ENCODE results near the gene HOMER3. TPM values are rescaled to one million over a fixed set of nuclear protein-coding genes. Genes with fewer than 3 reads are reported as not detected.
"Not testable (repeated sequence)": the region's sequence is repeated elsewhere in the genome, so short reads cannot be mapped to it uniquely, and the experiment has no call there.

Gene HOMER3
- total RNA-seq, 1 donor from 2014 or later, result 54.8 TPM

DNA sequence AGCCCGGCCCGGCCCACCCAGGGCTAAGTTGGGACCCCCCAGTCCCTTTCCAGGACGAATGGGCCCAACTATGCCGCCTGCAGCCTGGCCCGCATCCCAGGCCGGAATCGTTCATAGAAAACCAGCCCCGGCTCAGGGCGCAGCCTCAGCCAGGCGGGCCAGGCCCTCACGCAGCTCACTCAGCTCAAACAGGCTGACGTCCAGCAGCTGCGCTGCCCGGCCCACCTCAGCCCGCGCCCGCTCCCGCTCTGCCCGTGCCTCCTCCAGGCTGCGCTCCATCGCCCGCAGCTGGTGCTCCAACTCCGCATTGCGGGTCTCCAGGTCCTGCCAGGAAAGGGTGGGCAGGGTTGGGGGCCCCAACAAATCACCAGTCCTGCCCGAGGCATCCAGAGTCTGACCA lies 11.7 kb downstream of the HOMER3 start:
- H3K9me3 ChIP-seq (ENCODE audit: control insufficient read depth in 3 of 3, low read length in 3 of 3), result no peaks in the 10 kb centered on the region
- H3K27me3 ChIP-seq (ENCODE audit: control insufficient read depth in 3 of 3, insufficient read depth in 3 of 3, low read length in 3 of 3), result no peaks in the 10 kb centered on the region
- H3K27ac ChIP-seq (ENCODE audit: low read depth, low read length), result no peak overlapping the region
- H3K4me1 ChIP-seq (ENCODE audit: control insufficient read depth in 3 of 3, insufficient read depth in 3 of 3, low read length in 3 of 3), result no peaks in the 10 kb centered on the region
- H3K4me3 ChIP-seq (ENCODE audit: low read length in 3 of 3), result no peak overlapping the region
- H3K9ac ChIP-seq (ENCODE audit: low read depth in 1 of 3, low read length in 3 of 3), result no peak overlapping the region
- peaks cover 54 to 57% (median 55%) of the 10 kb centered on the region in 3 donors for H3K36me3 ChIP-seq (ENCODE audit: control insufficient read depth in 3 of 3, insufficient read depth in 3 of 3, low read length in 3 of 3)

DNA sequence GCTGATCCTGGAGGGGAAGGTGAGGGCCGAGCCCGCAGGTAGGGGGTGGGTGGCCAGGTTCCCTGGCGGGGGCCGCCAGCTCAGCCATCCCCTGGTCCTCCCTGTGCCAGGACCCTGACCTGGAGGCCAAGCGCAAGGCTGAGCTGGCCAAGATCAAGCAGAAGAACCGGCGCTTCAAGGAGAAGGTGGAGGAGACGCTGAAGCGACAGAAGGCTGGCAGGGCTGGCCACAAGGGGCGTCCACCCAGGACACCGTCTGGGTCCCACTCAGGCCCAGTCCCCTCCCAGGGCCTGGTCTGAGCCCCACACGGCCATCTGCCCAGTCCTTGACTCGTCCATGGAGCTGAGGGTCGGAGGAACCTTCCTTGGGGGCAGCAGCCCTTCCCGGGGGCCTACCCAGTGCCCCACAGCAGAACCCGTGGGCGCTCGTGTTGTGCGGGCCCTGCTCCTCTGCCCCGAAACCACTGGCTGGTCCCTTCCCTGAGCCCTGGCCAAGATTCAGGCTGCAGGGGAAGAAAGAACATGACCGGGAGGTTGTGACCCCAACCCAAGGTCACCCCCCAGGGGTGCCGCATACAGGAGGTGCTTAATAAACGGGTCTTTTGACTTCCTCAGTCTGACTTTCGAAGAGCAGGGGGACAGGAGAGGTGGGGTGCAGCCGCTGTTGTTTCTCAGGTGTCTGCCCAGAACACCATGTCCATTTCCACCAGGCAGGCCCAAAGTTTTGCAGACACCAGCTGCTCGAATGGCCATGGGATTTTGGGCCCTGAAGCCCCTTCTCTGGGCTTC lies 12.8 kb downstream of the HOMER3 start:
- no peaks in the 10 kb centered on the region for H3K9me3 ChIP-seq (ENCODE audit: control insufficient read depth in 3 of 3, low read length in 3 of 3)
- no peaks in the 10 kb centered on the region for H3K27me3 ChIP-seq (ENCODE audit: control insufficient read depth in 3 of 3, insufficient read depth in 3 of 3, low read length in 3 of 3)
- H3K36me3 ChIP-seq (ENCODE audit: control insufficient read depth in 3 of 3, insufficient read depth in 3 of 3, low read length in 3 of 3), result peaks cover 51 to 57% (median 55%) of the 10 kb centered on the region in 3 donors
- H3K4me1 ChIP-seq (ENCODE audit: control insufficient read depth in 3 of 3, insufficient read depth in 3 of 3, low read length in 3 of 3), result no peaks in the 10 kb centered on the region
- H3K4me3 ChIP-seq (ENCODE audit: low read length in 3 of 3), result no peak overlapping the region
- no peak overlapping the region for H3K27ac ChIP-seq (ENCODE audit: low read depth, low read length)
- no peak overlapping the region for H3K9ac ChIP-seq (ENCODE audit: low read depth in 1 of 3, low read length in 3 of 3)

DNA sequence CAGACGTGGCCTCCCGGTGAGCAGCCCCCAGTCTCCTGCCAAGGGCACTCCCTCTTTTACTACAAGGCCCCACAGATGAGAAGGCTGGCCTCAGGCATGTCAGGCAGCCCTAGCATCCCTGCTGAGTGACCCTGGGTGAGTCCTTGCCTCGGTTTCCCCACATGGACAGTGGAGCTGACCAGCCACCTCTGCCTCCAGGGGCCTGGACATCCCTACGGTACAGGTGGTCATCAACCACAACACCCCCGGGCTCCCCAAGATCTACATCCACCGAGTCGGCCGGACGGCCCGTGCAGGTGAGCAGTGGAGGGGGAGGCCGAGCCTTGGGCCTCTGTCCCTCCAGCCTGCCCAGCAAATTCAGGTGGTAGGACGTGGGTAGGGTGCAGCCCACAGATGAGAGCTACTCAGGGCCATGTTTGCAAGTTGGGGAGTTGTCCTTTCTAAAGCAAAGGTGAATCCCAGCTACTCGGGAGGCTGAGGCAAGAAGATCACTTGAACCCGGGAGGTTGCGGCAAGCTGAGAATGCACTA lies 16.3 kb downstream of the HOMER3 start:
- Histone ChIP-seq H3K27me3 (ENCODE audit: control insufficient read depth in 3 of 3, insufficient read depth in 3 of 3, low read length in 3 of 3) (no peaks in the 10 kb centered on the region), H3K27ac (ENCODE audit: low read depth, low read length) (no peak overlapping the region), H3K36me3 (ENCODE audit: control insufficient read depth in 3 of 3, insufficient read depth in 3 of 3, low read length in 3 of 3) (peaks cover 56 to 65% (median 57%) of the 10 kb centered on the region in 3 donors)

DNA sequence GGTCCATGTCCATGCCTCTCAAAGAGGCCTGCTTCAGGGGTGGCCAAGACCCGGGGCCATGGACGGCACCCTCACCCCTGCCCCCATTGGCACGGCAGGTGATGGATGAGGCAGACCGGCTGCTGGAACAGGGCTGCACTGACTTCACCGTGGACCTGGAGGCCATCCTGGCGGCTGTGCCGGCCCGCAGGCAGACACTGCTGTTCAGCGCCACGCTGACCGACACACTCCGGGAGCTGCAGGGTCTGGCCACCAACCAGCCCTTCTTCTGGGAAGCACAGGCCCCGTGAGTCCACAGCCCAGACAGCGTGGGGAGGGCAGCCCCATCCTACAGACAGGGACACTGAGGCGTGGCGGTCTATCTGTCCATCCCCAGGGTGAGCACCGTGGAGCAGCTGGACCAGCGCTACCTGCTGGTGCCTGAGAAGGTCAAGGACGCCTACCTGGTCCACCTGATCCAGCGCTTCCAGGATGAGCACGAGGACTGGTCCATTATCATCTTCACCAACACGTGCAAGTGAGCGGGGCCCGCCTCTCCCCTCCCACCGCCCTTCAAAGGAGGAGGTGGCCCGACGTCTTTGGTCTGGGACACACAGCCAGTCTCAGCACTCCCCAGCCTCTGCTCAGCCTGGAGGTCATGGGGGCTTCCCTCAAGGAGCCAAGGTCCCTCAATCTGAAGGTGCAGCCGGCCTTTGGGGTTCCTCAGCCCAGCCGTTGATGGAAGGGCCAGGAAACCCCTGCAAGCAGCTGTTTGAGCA lies 18.6 kb downstream of the HOMER3 start:
- Histone ChIP-seq H3K9ac (ENCODE audit: low read depth in 1 of 3, low read length in 3 of 3) (no peak overlapping the region), H3K27me3 (ENCODE audit: control insufficient read depth in 3 of 3, insufficient read depth in 3 of 3, low read length in 3 of 3) (no peaks in the 10 kb centered on the region), H3K9me3 (ENCODE audit: control insufficient read depth in 3 of 3, low read length in 3 of 3) (no peaks in the 10 kb centered on the region), H3K4me1 (ENCODE audit: control insufficient read depth in 3 of 3, insufficient read depth in 3 of 3, low read length in 3 of 3) (peaks cover 14 to 32% (median 21%) of the 10 kb centered on the region in 3 donors), H3K36me3 (ENCODE audit: control insufficient read depth in 3 of 3, insufficient read depth in 3 of 3, low read length in 3 of 3) (peaks cover 42 to 52% (median 43%) of the 10 kb centered on the region in 3 donors), H3K27ac (ENCODE audit: low read depth, low read length) (no peak overlapping the region), H3K4me3 (ENCODE audit: low read length in 3 of 3) (no peak overlapping the region)

More for the DNA sequence above, 16.3 kb downstream of the HOMER3 start:
- no peak overlapping the region for H3K4me3 ChIP-seq (ENCODE audit: low read length in 3 of 3)
- no peak overlapping the region for H3K9ac ChIP-seq (ENCODE audit: low read depth in 1 of 3, low read length in 3 of 3)
- no peaks in the 10 kb centered on the region for H3K9me3 ChIP-seq (ENCODE audit: control insufficient read depth in 3 of 3, low read length in 3 of 3)
- H3K4me1 ChIP-seq (ENCODE audit: control insufficient read depth in 3 of 3, insufficient read depth in 3 of 3, low read length in 3 of 3), result peaks cover 8 to 15% (median 12%) of the 10 kb centered on the region in 3 donors

DNA sequence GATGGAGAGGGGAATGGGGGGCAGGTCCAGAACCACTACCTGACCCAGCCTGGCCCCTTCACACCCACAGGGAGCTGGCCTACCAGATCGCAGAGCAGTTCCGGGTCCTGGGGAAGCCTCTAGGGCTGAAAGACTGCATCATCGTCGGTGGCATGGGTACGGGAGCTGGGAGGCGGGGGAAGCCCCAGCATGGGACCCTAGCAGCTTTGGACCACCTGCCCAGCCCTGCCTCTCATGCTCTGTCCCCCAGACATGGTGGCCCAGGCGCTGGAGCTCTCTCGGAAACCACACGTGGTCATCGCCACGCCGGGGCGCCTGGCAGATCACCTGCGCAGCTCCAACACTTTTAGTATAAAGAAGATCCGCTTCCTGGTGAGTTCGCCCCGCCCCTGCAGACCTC lies 19.4 kb downstream of the HOMER3 start:
- H3K4me1 ChIP-seq (ENCODE audit: control insufficient read depth in 3 of 3, insufficient read depth in 3 of 3, low read length in 3 of 3), result peaks cover 14 to 32% (median 21%) of the 10 kb centered on the region in 3 donors
- no peaks in the 10 kb centered on the region for H3K9me3 ChIP-seq (ENCODE audit: control insufficient read depth in 3 of 3, low read length in 3 of 3)
- H3K27ac ChIP-seq (ENCODE audit: low read depth, low read length), result no peak overlapping the region
- H3K9ac ChIP-seq (ENCODE audit: low read depth in 1 of 3, low read length in 3 of 3), result no peak overlapping the region
- no peaks in the 10 kb centered on the region for H3K27me3 ChIP-seq (ENCODE audit: control insufficient read depth in 3 of 3, insufficient read depth in 3 of 3, low read length in 3 of 3)
- peaks cover 39 to 48% (median 43%) of the 10 kb centered on the region in 3 donors for H3K36me3 ChIP-seq (ENCODE audit: control insufficient read depth in 3 of 3, insufficient read depth in 3 of 3, low read length in 3 of 3)
- no peak overlapping the region for H3K4me3 ChIP-seq (ENCODE audit: low read length in 3 of 3)

DNA sequence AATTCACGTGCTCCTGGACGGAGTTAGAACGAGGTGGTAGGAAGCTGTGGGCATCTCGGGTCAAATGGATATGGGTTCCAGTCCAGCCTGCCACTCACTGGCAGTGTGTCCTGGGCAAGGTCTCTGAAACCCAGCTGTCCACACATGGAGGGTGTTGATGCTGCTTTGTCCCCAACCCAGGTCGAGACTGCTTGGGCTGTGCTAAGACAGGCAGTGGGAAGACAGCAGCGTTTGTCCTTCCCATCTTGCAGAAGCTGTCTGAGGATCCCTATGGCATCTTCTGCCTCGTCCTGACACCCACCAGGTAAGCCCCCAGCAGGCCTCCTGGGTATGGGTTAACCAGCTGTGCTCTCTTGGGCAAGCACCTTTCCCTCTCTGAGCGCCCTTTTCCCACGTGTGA lies 20.6 kb downstream of the HOMER3 start:
- Histone ChIP-seq H3K27ac (ENCODE audit: low read depth, low read length) (no peak overlapping the region), H3K27me3 (ENCODE audit: control insufficient read depth in 3 of 3, insufficient read depth in 3 of 3, low read length in 3 of 3) (no peaks in the 10 kb centered on the region), H3K36me3 (ENCODE audit: control insufficient read depth in 3 of 3, insufficient read depth in 3 of 3, low read length in 3 of 3) (peaks cover 33 to 38% (median 36%) of the 10 kb centered on the region in 3 donors), H3K4me3 (ENCODE audit: low read length in 3 of 3) (peak overlapping the region; percentile 87 to 100 (median 93)), H3K9ac (ENCODE audit: low read depth in 1 of 3, low read length in 3 of 3) (peak overlapping the region; percentile 89 to 97 (median 91)), H3K9me3 (ENCODE audit: control insufficient read depth in 3 of 3, low read length in 3 of 3) (no peaks in the 10 kb centered on the region), H3K4me1 (ENCODE audit: control insufficient read depth in 3 of 3, insufficient read depth in 3 of 3, low read length in 3 of 3) (peaks cover 14 to 36% (median 21%) of the 10 kb centered on the region in 3 donors)

DNA sequence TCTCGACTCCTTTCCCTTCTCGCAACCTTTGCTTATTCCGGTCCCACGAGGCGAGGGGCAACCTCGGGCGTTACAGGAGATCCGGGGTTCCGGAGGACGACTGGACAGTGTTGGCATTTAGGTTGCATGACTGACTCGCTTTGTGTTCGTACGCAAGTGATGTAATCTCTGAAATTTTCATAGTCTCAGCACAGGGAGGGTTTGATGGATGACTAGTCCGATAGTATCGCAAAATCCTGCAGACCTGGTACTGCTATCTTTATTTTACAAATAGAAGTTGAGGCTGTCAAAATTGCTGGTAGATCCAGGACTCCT lies 21.2 kb downstream of the HOMER3 start:
- Histone ChIP-seq H3K4me1 (ENCODE audit: control insufficient read depth in 3 of 3, insufficient read depth in 3 of 3, low read length in 3 of 3) (peaks cover 14 to 37% (median 21%) of the 10 kb centered on the region in 3 donors), H3K4me3 (ENCODE audit: low read length in 3 of 3) (peak overlapping the region; percentile 87 to 100 (median 93)), H3K9me3 (ENCODE audit: control insufficient read depth in 3 of 3, low read length in 3 of 3) (no peaks in the 10 kb centered on the region), H3K36me3 (ENCODE audit: control insufficient read depth in 3 of 3, insufficient read depth in 3 of 3, low read length in 3 of 3) (peaks cover 33 to 41% (median 36%) of the 10 kb centered on the region in 3 donors), H3K27ac (ENCODE audit: low read depth, low read length) (peak overlapping the region; percentile 60), H3K9ac (ENCODE audit: low read depth in 1 of 3, low read length in 3 of 3) (peak overlapping the region; percentile 89 to 97 (median 91)), H3K27me3 (ENCODE audit: control insufficient read depth in 3 of 3, insufficient read depth in 3 of 3, low read length in 3 of 3) (no peaks in the 10 kb centered on the region)

DNA sequence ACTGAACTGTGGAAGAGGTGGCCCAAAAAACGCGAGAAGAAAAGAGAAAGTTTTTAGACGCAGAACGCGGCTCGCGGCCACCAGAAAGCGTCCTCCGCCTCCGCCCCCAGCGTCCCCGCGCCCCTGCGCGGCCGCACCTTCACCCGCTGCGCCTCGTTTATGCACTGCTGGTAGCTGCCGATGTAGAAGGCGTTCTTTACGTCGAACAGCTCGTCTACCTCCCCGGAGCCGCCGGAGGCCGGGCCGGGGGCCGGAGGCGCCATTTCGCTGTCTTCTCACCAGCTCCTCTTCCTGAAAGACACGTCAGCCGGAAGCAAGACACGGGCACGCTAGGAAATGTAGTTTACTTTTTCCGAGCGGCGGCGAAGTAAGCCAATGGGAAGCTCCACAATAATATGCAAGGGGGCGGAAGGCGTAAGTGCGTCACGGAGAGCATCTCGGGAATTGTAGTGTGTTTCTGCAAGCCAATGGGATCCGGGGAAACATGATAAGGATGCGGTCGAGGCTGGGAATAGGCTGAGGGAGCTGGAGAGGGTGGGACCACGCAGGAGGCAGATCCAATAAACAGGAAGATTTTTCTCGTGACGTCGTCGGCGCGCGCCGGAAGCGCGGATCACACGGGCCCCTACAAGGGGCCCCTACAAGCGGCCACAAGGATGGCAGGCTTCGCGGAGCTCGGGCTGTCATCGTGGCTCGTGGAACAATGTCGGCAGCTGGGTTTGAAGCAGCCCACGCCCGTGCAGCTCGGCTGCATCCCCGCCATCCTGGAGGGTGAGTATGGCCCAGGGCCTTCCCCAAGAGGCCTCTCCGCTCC lies 21.7 kb downstream of the HOMER3 start, which contains the start of the genes COPE and DDX49:
Gene COPE (minus strand): TSS at position 302 of the 814 bp plus-strand sequence. CDS start 39 bp downstream, at position 263.
Gene DDX49 (plus strand): TSS at position 630 of the 814 bp plus-strand sequence. CDS start 27 bp downstream, at position 657.
- Histone ChIP-seq H3K36me3 (ENCODE audit: control insufficient read depth in 3 of 3, insufficient read depth in 3 of 3, low read length in 3 of 3) (peaks cover 28 to 35% (median 30%) of the 10 kb centered on the region in 3 donors), H3K9ac (ENCODE audit: low read depth in 1 of 3, low read length in 3 of 3) (peak within 1 kb of the TSS; percentile 91 to 97 (median 95)), H3K27ac (ENCODE audit: low read depth, low read length) (peak within 1 kb of the TSS; percentile 92), H3K4me3 (ENCODE audit: low read length in 3 of 3) (peak within 1 kb of the TSS; percentile 87 to 100 (median 97)), H3K9me3 (ENCODE audit: control insufficient read depth in 3 of 3, low read length in 3 of 3) (no peaks in the 10 kb centered on the region), H3K4me1 (ENCODE audit: control insufficient read depth in 3 of 3, insufficient read depth in 3 of 3, low read length in 3 of 3) (peaks cover 14 to 37% (median 21%) of the 10 kb centered on the region in 3 donors), H3K27me3 (ENCODE audit: control insufficient read depth in 3 of 3, insufficient read depth in 3 of 3, low read length in 3 of 3) (no peaks in the 10 kb centered on the region)

DNA sequence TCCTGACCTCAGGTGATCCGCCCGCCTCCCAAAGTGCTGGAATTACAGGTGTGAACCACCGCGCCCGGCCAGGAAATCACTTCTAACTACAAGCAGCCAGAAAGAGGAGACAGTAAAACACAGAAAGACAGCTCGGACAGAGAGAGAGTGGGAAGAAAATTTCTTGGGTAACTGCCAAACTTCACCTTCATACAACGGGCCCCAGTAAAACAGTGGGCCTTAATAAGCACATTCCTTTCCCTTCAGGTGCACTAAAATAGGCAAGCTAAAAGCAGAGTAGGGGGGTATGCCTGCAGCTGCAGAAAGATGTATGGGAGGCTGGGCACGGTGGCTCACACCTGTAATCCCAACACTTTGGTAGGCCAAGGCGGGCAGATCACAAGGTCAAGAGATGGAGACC lies 23.4 kb downstream of the HOMER3 start:
- not testable (repeated sequence) for H3K4me3 ChIP-seq (ENCODE audit: low read length in 3 of 3); H3K9ac ChIP-seq (ENCODE audit: low read depth in 1 of 3, low read length in 3 of 3); H3K27me3 ChIP-seq (ENCODE audit: control insufficient read depth in 3 of 3, insufficient read depth in 3 of 3, low read length in 3 of 3); H3K27ac ChIP-seq (ENCODE audit: low read depth, low read length); H3K9me3 ChIP-seq (ENCODE audit: control insufficient read depth in 3 of 3, low read length in 3 of 3)
- Histone ChIP-seq H3K4me1 (ENCODE audit: control insufficient read depth in 3 of 3, insufficient read depth in 3 of 3, low read length in 3 of 3) (peaks cover 14 to 37% (median 21%) of the 10 kb centered on the region in 3 donors), H3K36me3 (ENCODE audit: control insufficient read depth in 3 of 3, insufficient read depth in 3 of 3, low read length in 3 of 3) (peaks cover 18 to 26% (median 20%) of the 10 kb centered on the region in 3 donors)

Measured in skeletal muscle tissue (tissue), 4 donors.